IMR-90 (cell line): ENCODE results near the gene PPP1R1A. TPM values are rescaled to one million over a fixed set of nuclear protein-coding genes. Genes with fewer than 3 reads are reported as not detected.

Experiments used
- ATAC-seq: fragments of 200-7000 bp; cut with Tn5 transposase; 2 replicates; pipeline ENCODE4 v1.9.1; 2020; ENCODE audit warnings: low read depth, mild to moderate bottlenecking, moderate library complexity
- BruUV-seq: library from RNA; stranded (reverse); fragments of 400-500 nt; replicated peaks from 2 replicates; lab custom pipeline; 2021; lab: Mats Ljungman, UMichigan
- CTCF ChIA-PET: fragments of 300-600 bp; formaldehyde crosslinking; extraction: SDS; loops from one replicate; lab custom pipeline; 2021; ENCODE audit warnings: antibody characterized with exemption; lab: Yijun Ruan, JAX
- POLR2A ChIA-PET: fragments of 300-600 bp; sonication (Branson Sonifier 250); formaldehyde crosslinking; loops from one replicate; lab custom pipeline; 2022; ENCODE audit warnings: antibody characterized with exemption; ENCODE audit not compliant: unreplicated experiment; lab: Charles Lee
- DNase-seq: peaks from one replicate; pipeline ENCODE4 v3.0.0; 2013
- H2AFZ ChIP-seq: replicated peaks from 2 replicates; pipeline ENCODE3; 2013; ENCODE audit warnings: low read length, mild to moderate bottlenecking; ENCODE audit not compliant: poor library complexity
- H2AK5ac ChIP-seq: 2 replicates; pipeline ENCODE4 v1.6.1; 2013; ENCODE audit warnings: low read depth, low read length, inconsistent platforms
- H2AK9ac ChIP-seq: replicated peaks from 2 replicates; pipeline ENCODE3; 2013; ENCODE audit warnings: mild to moderate bottlenecking, low read depth, low read length, moderate library complexity; ENCODE audit not compliant: poor library complexity
- H2BK120ac ChIP-seq: 2 replicates; pipeline ENCODE4 v1.6.1; 2013; ENCODE audit warnings: low read depth, low read length, inconsistent platforms
- H2BK15ac ChIP-seq: 3 replicates; pipeline ENCODE4 v1.6.1; 2013; ENCODE audit warnings: low read depth, low read length, inconsistent platforms
- H2BK20ac ChIP-seq: 2 replicates; pipeline ENCODE4 v1.6.1; 2013; ENCODE audit warnings: low read depth, mild to moderate bottlenecking, inconsistent platforms, low read length, moderate library complexity
- H2BK5ac ChIP-seq: 2 replicates; pipeline ENCODE4 v1.6.1; 2013; ENCODE audit warnings: mild to moderate bottlenecking, low read depth, low read length, inconsistent platforms; ENCODE audit not compliant: poor library complexity, severe bottlenecking
- H3K14ac ChIP-seq: replicated peaks from 2 replicates; pipeline ENCODE4 v1.6.1; 2013; ENCODE audit warnings: low read depth, low read length, inconsistent platforms
- H3K18ac ChIP-seq: 2 replicates; pipeline ENCODE4 v1.6.1; 2013; ENCODE audit warnings: low read depth, low read length, control low read depth
- H3K23ac ChIP-seq: 2 replicates; pipeline ENCODE4 v1.6.1; 2013; ENCODE audit warnings: low read depth, low read length, inconsistent platforms
- H3K27ac ChIP-seq: 2 replicates; pipeline ENCODE4 v1.5.1; 2013; ENCODE audit warnings: mild to moderate bottlenecking, control low read depth, low read length; ENCODE audit not compliant: insufficient read depth
- H3K27me3 ChIP-seq: 2 replicates; pipeline ENCODE4 v1.6.1; 2013; ENCODE audit warnings: low read length; ENCODE audit not compliant: control insufficient read depth, insufficient read depth
- H3K36me3 ChIP-seq: 2 replicates; pipeline ENCODE4 v1.6.1; 2013; ENCODE audit warnings: low read length, mixed read lengths; ENCODE audit not compliant: control insufficient read depth, insufficient read depth
- H3K4ac ChIP-seq: 2 replicates; pipeline ENCODE4 v1.6.1; 2013; ENCODE audit warnings: low read depth, low read length, inconsistent platforms
- H3K4me1 ChIP-seq: 2 replicates; pipeline ENCODE4 v1.6.1; 2013; ENCODE audit warnings: low read length, mixed read lengths; ENCODE audit not compliant: control insufficient read depth, insufficient read depth
- H3K4me2 ChIP-seq: 2 replicates; pipeline ENCODE4 v1.6.1; 2013; ENCODE audit warnings: low read depth, mild to moderate bottlenecking, control low read depth, low read length, moderate library complexity
- H3K4me3 ChIP-seq: 2 replicates; pipeline ENCODE4 v1.5.1; 2013; ENCODE audit warnings: low read depth, mild to moderate bottlenecking, control low read depth, low read length, moderate library complexity; ENCODE audit not compliant: insufficient read depth
- H3K56ac ChIP-seq: 2 replicates; pipeline ENCODE4 v1.6.1; 2013; ENCODE audit warnings: low read length, inconsistent platforms; ENCODE audit not compliant: insufficient read depth; ENCODE audit errors: extremely low read depth
- H3K79me1 ChIP-seq, 2 experiments: 2 replicates each; pipeline ENCODE4 v1.6.1; 2013; ENCODE audit warnings: low read length in 2 of 2, inconsistent platforms in 1 of 2, low read depth in 1 of 2
- H3K9ac ChIP-seq: 2 replicates; pipeline ENCODE4 v1.6.1; 2013; ENCODE audit warnings: low read depth, low read length, control low read depth
- H3K9me1 ChIP-seq: 2 replicates; pipeline ENCODE4 v1.6.1; 2013; ENCODE audit warnings: low read length, inconsistent platforms; ENCODE audit not compliant: insufficient read depth
- H3K9me3 ChIP-seq: 2 replicates; pipeline ENCODE4 v1.6.1; 2013; ENCODE audit warnings: low read length; ENCODE audit not compliant: control insufficient read depth, insufficient read depth
- H4K20me1 ChIP-seq: 2 replicates; pipeline ENCODE4 v1.6.1; 2013; ENCODE audit warnings: low read length, inconsistent platforms; ENCODE audit not compliant: insufficient read depth
- H4K5ac ChIP-seq: 2 replicates; pipeline ENCODE4 v1.6.1; 2013; ENCODE audit warnings: mild to moderate bottlenecking, low read depth, low read length, control low read depth
- H4K8ac ChIP-seq, 2 experiments: 2 replicates each; pipeline ENCODE4 v1.6.1; 2013; ENCODE audit warnings: low read depth in 2 of 2, low read length in 2 of 2, control low read depth in 1 of 2, inconsistent platforms in 1 of 2
- H4K91ac ChIP-seq: 2 replicates; pipeline ENCODE4 v1.6.1; 2013; ENCODE audit warnings: low read depth, low read length, inconsistent platforms; ENCODE audit not compliant: insufficient read depth
- FOS ChIP-seq: fragments of 150-350 bp; IDR thresholded peaks from 2 replicates; pipeline ENCODE4 v1.6.1; 2016; ENCODE audit warnings: low read depth, low read length
- MAFK ChIP-seq: IDR thresholded peaks from 2 replicates; pipeline ENCODE4 v1.6.1; 2012; ENCODE audit warnings: low read depth, low read length, improper control_type of control experiment
- MAZ ChIP-seq: IDR thresholded peaks from 2 replicates; pipeline ENCODE4 v1.6.1; 2012; ENCODE audit warnings: low read depth, mild to moderate bottlenecking, low read length, improper control_type of control experiment, moderate library complexity, borderline replicate concordance
- MXI1 ChIP-seq: IDR thresholded peaks from 2 replicates; pipeline ENCODE4 v1.6.1; 2012; ENCODE audit warnings: low read depth, mild to moderate bottlenecking, low read length, moderate library complexity, borderline replicate concordance
- NFE2L2 ChIP-seq: fragments of 150-350 bp; IDR thresholded peaks from 2 replicates; pipeline ENCODE4 v1.6.1; 2016; ENCODE audit warnings: low read depth, mild to moderate bottlenecking, low read length
- RCOR1 ChIP-seq: IDR thresholded peaks from 2 replicates; pipeline ENCODE4 v1.6.1; 2012; ENCODE audit warnings: mild to moderate bottlenecking, low read length, improper control_type of control experiment; ENCODE audit not compliant: insufficient replicate concordance
- WGBS, 2 experiments: methylation state at CpG; one replicate each; pipeline versions ENCODE4 v1.1.5 to v1.1.7; 2013; ENCODE audit warnings: missing lambda C conversion rate in 2 of 2; ENCODE audit not compliant: insufficient read length in 1 of 2; ENCODE audit errors: extremely low coverage in 2 of 2; 5-methylcytosine and 5-hydroxymethylcytosine counted together
- dilution Hi-C: fragments of 300-500 bp; cut with HindIII; formaldehyde crosslinking; loops from one replicate; pipeline ENCODE4 v1.14.3; 2018; ENCODE audit warnings: low sequenced_read_pairs; ENCODE audit not compliant: unreplicated experiment
- in situ Hi-C: fragments of 300-500 bp; cut with MboI; formaldehyde crosslinking; loops from 3 replicates; pipeline ENCODE4 v1.14.3; 2019; ENCODE audit warnings: low sequenced_read_pairs, inconsistent platforms, mixed read lengths
- intact Hi-C: fragments of 100-400 bp; cut with micrococcal nuclease; formaldehyde crosslinking; loops from 2 replicates; pipeline ENCODE4 v1.10.0; 2022
- polyA plus RNA-seq, 3 experiments: library from polyadenylated mRNA; depleted of rRNA; stranded (reverse); fragments of >200 nt; gene quantifications; 2 replicates each; pipeline ENCODE4 v1.2.3, GENCODE V29; 2012; ENCODE audit warnings: low replicate concordance in 1 of 3
- total RNA-seq: library from RNA; depleted of rRNA; stranded (reverse); fragments of >200 nt; gene quantifications from 2 replicates; pipeline ENCODE4 v1.2.3, GENCODE V29; 2012
- TF ChIP-seq, protein P1 (sequence below): fragments of 150-350 bp; IDR thresholded peaks from 2 replicates; pipeline ENCODE4 v1.6.1; 2016; ENCODE audit warnings: low read depth, mild to moderate bottlenecking, low read length, moderate library complexity, borderline replicate concordance

Gene PPP1R1A
- total and polyA plus RNA-seq, 2 of the 4 experiments (the other 2 are of a cell fraction), result not detected

DNA sequence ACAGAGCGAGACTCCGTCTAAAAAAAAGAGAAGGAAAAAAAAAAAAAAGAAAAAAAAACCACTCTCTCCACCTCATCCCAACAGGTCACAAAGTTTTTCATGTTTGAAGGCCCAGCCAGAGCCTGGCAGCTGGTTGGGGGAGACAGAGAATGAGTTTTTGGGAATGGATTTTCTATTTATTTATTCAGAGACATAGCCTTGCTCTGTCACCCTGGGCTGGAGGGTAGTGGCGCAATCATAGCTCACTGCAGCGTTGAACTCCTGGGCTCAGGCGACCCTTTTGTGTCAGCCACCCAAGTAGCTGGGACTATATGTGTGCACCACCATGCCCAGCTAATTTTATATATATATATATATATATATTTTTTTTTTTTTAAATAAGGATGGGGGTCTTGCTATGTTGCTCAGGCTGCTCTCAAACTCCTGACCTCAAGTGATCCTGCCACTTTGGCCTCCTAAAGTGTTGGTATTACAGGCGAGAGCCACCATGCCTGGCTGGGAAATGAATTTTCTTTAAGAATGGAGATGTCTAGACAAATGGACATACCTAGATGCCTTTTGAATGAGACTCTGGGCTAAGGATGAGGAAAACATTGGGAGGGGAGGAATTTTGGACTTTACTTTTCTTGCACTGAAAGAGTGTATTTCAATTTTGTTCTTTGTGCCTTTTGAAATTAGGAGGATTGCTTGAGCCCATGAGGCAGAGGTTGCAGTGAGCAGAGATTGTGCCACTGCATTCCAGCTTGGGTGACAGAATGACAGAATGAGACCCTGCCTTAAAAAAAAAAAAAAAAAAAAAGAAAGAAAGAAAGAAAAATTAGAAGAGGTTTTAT, 16.9 kb upstream of the PPP1R1A start:
- no peaks in the 10 kb centered on the region for H3K4me1 ChIP-seq
- H3K4ac ChIP-seq, result no peak overlapping the region
- no peaks in the 10 kb centered on the region for H4K20me1 ChIP-seq
- H4K91ac ChIP-seq, result no peak overlapping the region
- no peak for DNase-seq
- intact Hi-C loops, result no loop called here
- WGBS, 2 experiments, result no CpG with 5 or more reads among the region's 6 CpGs
- no peak overlapping the region for H2AK5ac ChIP-seq
- H3K4me3 ChIP-seq, result no peak overlapping the region
- ChIA-PET POLR2A (no interaction called here), CTCF (interaction anchor here (0.6 to 1.6 kb wide), 2 partner anchors 25 to 27 kb away, joined by 4 to 5 read pairs; no protein-coding TSS in a partner anchor)
- no peaks in the 10 kb centered on the region for H3K9me1 ChIP-seq
- H3K4me2 ChIP-seq, result no peak overlapping the region
- H3K27ac ChIP-seq, result no peak overlapping the region
- no peak overlapping the region for H3K56ac ChIP-seq
- H3K23ac ChIP-seq, result no peak overlapping the region
- no peak for ATAC-seq
- H2BK120ac ChIP-seq, result no peak overlapping the region
- no TSS peak for BruUV-seq
- no peak overlapping the region for H2AFZ ChIP-seq
- H3K9me3 ChIP-seq, result no peaks in the 10 kb centered on the region
- no peak overlapping the region for H3K18ac ChIP-seq
- no peak overlapping the region for H2BK5ac ChIP-seq
- in situ Hi-C loops, result no loop called here
- dilution Hi-C loops, result no loop called here
- no peak overlapping the region for H2AK9ac ChIP-seq
- H3K36me3 ChIP-seq, result no peaks in the 10 kb centered on the region
- H4K8ac ChIP-seq, result no peak overlapping the region
- H2BK20ac ChIP-seq, result no peak overlapping the region
- no peak overlapping the region for H3K14ac ChIP-seq
- H4K5ac ChIP-seq, result no peak overlapping the region
- H3K79me1 ChIP-seq, result no peaks in the 10 kb centered on the region
- H3K27me3 ChIP-seq, result peaks cover 2% of the 10 kb centered on the region; the same call in 1 of the 2 replicates
- no peak overlapping the region for H2BK15ac ChIP-seq
- TF ChIP-seq RCOR1 (no peak), MXI1 (no peak), MAFK (no peak), MAZ (no peak), FOS (no peak), NFE2L2 (no peak)
- TF ChIP-seq, protein P1, sequence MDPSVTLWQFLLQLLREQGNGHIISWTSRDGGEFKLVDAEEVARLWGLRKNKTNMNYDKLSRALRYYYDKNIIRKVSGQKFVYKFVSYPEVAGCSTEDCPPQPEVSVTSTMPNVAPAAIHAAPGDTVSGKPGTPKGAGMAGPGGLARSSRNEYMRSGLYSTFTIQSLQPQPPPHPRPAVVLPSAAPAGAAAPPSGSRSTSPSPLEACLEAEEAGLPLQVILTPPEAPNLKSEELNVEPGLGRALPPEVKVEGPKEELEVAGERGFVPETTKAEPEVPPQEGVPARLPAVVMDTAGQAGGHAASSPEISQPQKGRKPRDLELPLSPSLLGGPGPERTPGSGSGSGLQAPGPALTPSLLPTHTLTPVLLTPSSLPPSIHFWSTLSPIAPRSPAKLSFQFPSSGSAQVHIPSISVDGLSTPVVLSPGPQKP, result no peak
- H3K9ac ChIP-seq, result no peak overlapping the region
